Activated T-helper 1 cell treated with anti-CD3 and anti-CD28 coated beads, Interleukin-12 subunit alpha, Interleukin-12 subunit beta, Interleukin-2, Interleukin-4 antibody, amounts not matched to agents 30 ng/mL and 10 ng/mL and 1 ng/mL, durations not matched to agents 14 hours and 24 hours and 36 hours (primary cell): ENCODE data around the gene CHRNB2. TPM values are rescaled to one million over a fixed set of nuclear protein-coding genes. Genes with fewer than 3 reads are reported as not detected.
A peak's percentile ranks its signal among the peaks of the same experiment; 100 is the strongest.

ENCODE experiments used
- DNase-seq: peaks from one replicate; pipeline ENCODE4 v3.0.0; 2021; ENCODE audit warnings: low spot score
- H3K27ac Mint-ChIP-seq: one replicate; pipeline ENCODE4 v1.8.0; 2021; ENCODE audit warnings: mild to moderate bottlenecking, mixed read lengths
- H3K27me3 Mint-ChIP-seq: one replicate; pipeline ENCODE4 v1.8.0; 2022; ENCODE audit warnings: mild to moderate bottlenecking, moderate library complexity, mixed read lengths; ENCODE audit not compliant: insufficient read depth
- H3K36me3 Mint-ChIP-seq: one replicate; pipeline ENCODE4 v1.8.0; 2021; ENCODE audit warnings: low read depth, mixed read lengths
- H3K4me1 Mint-ChIP-seq: one replicate; pipeline ENCODE4 v1.8.0; 2021; ENCODE audit warnings: low read depth, mixed read lengths
- H3K4me3 Mint-ChIP-seq: one replicate; pipeline ENCODE4 v1.8.0; 2021; ENCODE audit warnings: mild to moderate bottlenecking, moderate library complexity, mixed read lengths
- H3K9me3 Mint-ChIP-seq: one replicate; pipeline ENCODE4 v1.8.0; 2021; ENCODE audit warnings: mixed read lengths
- intact Hi-C: fragments of 100-400 bp; cut with micrococcal nuclease; formaldehyde crosslinking; loops from one replicate; pipeline ENCODE4 v1.15.1; 2024
- total RNA-seq: library from RNA; stranded (reverse); gene quantifications from 2 replicates; pipeline ENCODE4 v1.2.3, GENCODE V29; 2022

The CHRNB2 gene
- total RNA-seq, 1 donor from 2014 or later, result not detected

GRCh38 chr1:154611150-154611862 lies 43.7 kb downstream of the CHRNB2 start:
- Mint-ChIP-seq H3K9me3 (no peaks in the 10 kb centered on the region), H3K27me3 (no peaks in the 10 kb centered on the region), H3K4me3 (no peak overlapping the region), H3K36me3 (peaks cover 16% of the 10 kb centered on the region), H3K27ac (peak overlapping the region; percentile 2), H3K4me1 (peaks cover 62% of the 10 kb centered on the region)
- DNase-seq, result no peak
- intact Hi-C loops, result no loop called here

DNA sequence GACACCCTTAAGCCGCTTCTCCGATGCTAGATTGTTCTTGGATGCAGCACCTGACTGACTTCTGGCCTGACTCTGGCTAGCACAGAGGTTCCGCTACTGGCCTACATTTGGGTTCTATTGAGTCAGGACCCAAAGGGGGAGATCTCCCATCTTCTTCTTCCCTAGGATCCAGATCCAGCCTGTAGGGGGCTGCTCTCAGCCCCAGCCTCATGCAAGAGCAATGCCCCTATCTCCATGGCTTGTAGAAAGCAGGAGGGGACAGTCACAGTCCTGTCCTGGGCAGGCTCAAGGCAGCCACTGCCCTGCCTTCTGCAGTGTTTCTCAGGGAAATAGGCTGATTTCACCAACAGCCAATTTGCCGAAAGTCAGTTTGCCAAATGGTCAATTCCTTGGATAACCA lies 46.7 kb downstream of the CHRNB2 start:
- Mint-ChIP-seq H3K9me3 (no peaks in the 10 kb centered on the region), H3K4me3 (no peak overlapping the region), H3K4me1 (peaks cover 59% of the 10 kb centered on the region), H3K27ac (peak overlapping the region; percentile 67), H3K36me3 (peaks cover 13% of the 10 kb centered on the region), H3K27me3 (no peaks in the 10 kb centered on the region)
- no peak for DNase-seq
- intact Hi-C loops, result no loop called here

- Mint-ChIP-seq H3K9me3 (no peaks in the 10 kb centered on the region), H3K27me3 (no peaks in the 10 kb centered on the region), H3K27ac (peak overlapping the region; percentile 67), H3K36me3 (peaks cover 11% of the 10 kb centered on the region), H3K4me1 (peaks cover 59% of the 10 kb centered on the region), H3K4me3 (peak overlapping the region; percentile 5)
- DNase-seq, result no peak
- intact Hi-C loops, result no loop called here
Measured at GRCh38 chr1:154614901-154615300, 47.3 kb downstream of the CHRNB2 start.

GRCh38 chr1:154615411-154615810 lies 47.8 kb downstream of the CHRNB2 start:
- intact Hi-C loops, result no loop called here
- DNase-seq, result no peak
- peaks cover 11% of the 10 kb centered on the region for H3K36me3 Mint-ChIP-seq
- no peak overlapping the region for H3K4me3 Mint-ChIP-seq
- H3K27me3 Mint-ChIP-seq, result no peaks in the 10 kb centered on the region
- H3K9me3 Mint-ChIP-seq, result no peaks in the 10 kb centered on the region
- H3K4me1 Mint-ChIP-seq, result peaks cover 59% of the 10 kb centered on the region
- no peak overlapping the region for H3K27ac Mint-ChIP-seq

GRCh38 chr1:154616659-154617345 lies 49.2 kb downstream of the CHRNB2 start:
- no peak overlapping the region for H3K27ac Mint-ChIP-seq
- peaks cover 11% of the 10 kb centered on the region for H3K36me3 Mint-ChIP-seq
- no peaks in the 10 kb centered on the region for H3K27me3 Mint-ChIP-seq
- H3K9me3 Mint-ChIP-seq, result no peaks in the 10 kb centered on the region
- peaks cover 54% of the 10 kb centered on the region for H3K4me1 Mint-ChIP-seq
- intact Hi-C loops, result no loop called here
- no peak for DNase-seq
- H3K4me3 Mint-ChIP-seq, result no peak overlapping the region

- Mint-ChIP-seq H3K27me3 (no peaks in the 10 kb centered on the region), H3K27ac (no peak overlapping the region), H3K9me3 (no peaks in the 10 kb centered on the region), H3K4me1 (peaks cover 69% of the 10 kb centered on the region), H3K4me3 (no peak overlapping the region), H3K36me3 (peaks cover 18% of the 10 kb centered on the region)
- no peak for DNase-seq
- intact Hi-C loops, result no loop called here
Measured at GRCh38 chr1:154619181-154619948, 51.8 kb downstream of the CHRNB2 start.

GRCh38 chr1:154620751-154621150 lies 53.2 kb downstream of the CHRNB2 start:
- H3K36me3 Mint-ChIP-seq, result peaks cover 18% of the 10 kb centered on the region
- H3K4me3 Mint-ChIP-seq, result no peak overlapping the region

DNA sequence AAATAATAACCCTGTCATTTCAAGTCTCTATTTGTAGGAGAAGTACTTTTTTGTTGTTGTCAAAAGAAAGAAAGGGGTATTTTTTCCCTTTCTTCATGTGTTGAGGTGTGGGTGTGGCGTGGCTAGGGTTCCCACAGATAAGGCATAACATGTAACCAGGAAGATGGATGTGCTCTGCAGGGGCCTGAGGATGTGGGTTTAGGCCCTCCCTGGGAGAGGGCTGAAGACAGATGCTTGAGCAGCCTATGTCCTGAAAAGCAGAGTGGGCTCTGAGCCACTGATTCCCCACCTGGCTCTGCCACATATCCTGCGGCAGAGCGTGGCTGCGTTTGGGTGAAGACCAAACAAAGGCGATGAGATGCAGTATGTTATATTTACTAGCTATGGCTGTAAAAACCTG lies 54.3 kb downstream of the CHRNB2 start:
- intact Hi-C loops, result no loop called here
- peak overlapping the region; percentile 55 for H3K27ac Mint-ChIP-seq
- no peaks in the 10 kb centered on the region for H3K27me3 Mint-ChIP-seq
- H3K4me3 Mint-ChIP-seq, result no peak overlapping the region
- peaks cover 65% of the 10 kb centered on the region for H3K4me1 Mint-ChIP-seq
- H3K9me3 Mint-ChIP-seq, result no peaks in the 10 kb centered on the region
- peaks cover 22% of the 10 kb centered on the region for H3K36me3 Mint-ChIP-seq
- DNase-seq, result no peak

More at GRCh38 chr1:154620751-154621150, 53.2 kb downstream of the CHRNB2 start:
- H3K9me3 Mint-ChIP-seq, result no peaks in the 10 kb centered on the region
- intact Hi-C loops, result no loop called here
- H3K27me3 Mint-ChIP-seq, result no peaks in the 10 kb centered on the region
- H3K4me1 Mint-ChIP-seq, result peaks cover 68% of the 10 kb centered on the region
- DNase-seq, result no peak
- H3K27ac Mint-ChIP-seq, result no peak overlapping the region

- intact Hi-C loops, result no loop called here
- Mint-ChIP-seq H3K27ac (no peak overlapping the region), H3K4me3 (no peak overlapping the region), H3K36me3 (peaks cover 23% of the 10 kb centered on the region), H3K9me3 (no peaks in the 10 kb centered on the region), H3K27me3 (no peaks in the 10 kb centered on the region), H3K4me1 (peaks cover 63% of the 10 kb centered on the region)
- DNase-seq, result no peak
Measured at GRCh38 chr1:154622503-154623039, 55.0 kb downstream of the CHRNB2 start.

DNA sequence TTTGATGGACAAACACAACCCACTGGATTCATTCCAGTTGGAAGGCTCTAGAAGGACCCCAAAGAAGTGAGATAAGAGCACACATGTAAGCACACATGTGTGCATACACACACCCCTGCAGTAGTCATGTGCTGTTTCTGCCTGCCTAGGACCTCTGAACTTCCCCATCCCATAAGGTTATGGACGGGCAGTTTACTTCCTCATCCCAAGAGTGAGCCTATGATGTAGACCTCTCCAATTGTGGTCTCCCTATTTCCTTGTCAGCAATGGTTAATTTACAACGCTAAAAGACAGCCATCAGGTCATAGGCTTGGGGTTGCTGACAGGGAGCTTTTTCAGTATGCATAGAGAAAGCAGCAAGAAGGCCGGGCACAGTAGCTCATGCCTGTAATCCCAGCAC lies 55.8 kb downstream of the CHRNB2 start:
- no peaks in the 10 kb centered on the region for H3K27me3 Mint-ChIP-seq
- peaks cover 22% of the 10 kb centered on the region for H3K36me3 Mint-ChIP-seq
- no peak overlapping the region for H3K4me3 Mint-ChIP-seq
- DNase-seq, result no peak
- no peaks in the 10 kb centered on the region for H3K9me3 Mint-ChIP-seq
- peaks cover 68% of the 10 kb centered on the region for H3K4me1 Mint-ChIP-seq
- H3K27ac Mint-ChIP-seq, result no peak overlapping the region
- intact Hi-C loops, result no loop called here

DNA sequence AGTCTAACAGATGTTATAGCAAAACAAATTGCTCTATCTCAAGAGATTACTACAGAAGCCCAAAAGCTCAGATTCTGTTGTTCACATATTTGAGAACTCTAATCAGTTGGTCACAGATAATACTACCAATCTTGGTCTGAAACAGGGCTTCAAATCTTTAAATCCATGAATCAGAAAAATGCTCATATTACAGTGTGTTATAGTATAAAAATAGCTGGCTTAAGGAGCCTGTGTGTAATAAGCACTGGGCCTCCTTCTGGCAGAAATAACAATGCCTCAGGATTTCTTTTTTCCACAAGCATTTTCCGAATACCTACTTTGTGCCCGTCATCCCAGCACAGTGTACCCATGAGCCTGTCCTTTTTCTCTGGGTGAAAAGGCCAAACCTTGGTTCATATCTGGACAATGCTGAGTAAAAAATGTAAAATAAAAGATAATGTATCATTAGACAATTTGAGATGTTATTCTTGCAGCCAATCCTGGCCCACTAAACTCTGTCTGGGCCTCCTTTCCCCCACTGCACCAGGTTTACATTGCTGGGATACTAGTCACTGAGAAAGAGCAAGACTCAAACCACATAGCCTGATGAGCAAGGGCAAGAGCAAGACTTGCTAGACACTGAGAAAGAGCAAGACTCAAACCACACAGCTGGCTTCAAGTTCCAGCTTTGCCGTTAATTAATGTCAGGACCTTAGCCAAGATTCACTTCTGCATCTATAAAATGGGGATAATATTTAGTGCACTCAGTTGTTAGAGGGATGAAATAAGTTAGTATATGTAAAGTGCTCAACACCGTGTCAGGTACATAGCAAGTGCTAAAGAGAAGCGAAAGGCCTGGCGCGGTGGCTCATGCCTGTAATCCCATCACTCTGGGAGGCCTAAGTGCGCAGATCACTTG lies 57.4 kb downstream of the CHRNB2 start:
- Mint-ChIP-seq H3K36me3 (peaks cover 20% of the 10 kb centered on the region), H3K4me1 (peaks cover 66% of the 10 kb centered on the region), H3K27me3 (no peaks in the 10 kb centered on the region), H3K9me3 (peaks cover 13% of the 10 kb centered on the region), H3K27ac (no peak overlapping the region), H3K4me3 (peak overlapping the region; percentile 35)
- no peak for DNase-seq
- intact Hi-C loops, result loop anchor here (5.0 kb wide), 2 partner anchors 68 to 122 kb away; partner anchors contain the start of gene UBE2Q1
